Neural progenitor cell (in vitro differentiated cells): Measurements from ENCODE around the gene PRICKLE2. TPM values are rescaled to one million over a fixed set of nuclear protein-coding genes. Genes with fewer than 3 reads are reported as not detected.

ENCODE experiments used
- DNase-seq: peaks from one replicate; pipeline ENCODE4 v3.0.0-alpha.2; 2016; ENCODE audit warnings: low spot score
- H2AFZ ChIP-seq: fragments of 200-600 bp; sonication (generic); replicated peaks from 2 replicates; pipeline ENCODE4 v1.6.1; 2016; ENCODE audit warnings: antibody characterized with exemption
- H3F3A ChIP-seq: fragments of 200-600 bp; sonication (generic); 2 replicates; pipeline ENCODE4 v1.6.1; 2016; ENCODE audit warnings: antibody characterized with exemption, low read depth
- H3K27ac ChIP-seq: fragments of 200-600 bp; sonication (generic); 2 replicates; pipeline ENCODE4 v1.5.1; 2016; ENCODE audit warnings: mild to moderate bottlenecking
- H3K27me3 ChIP-seq: fragments of 200-600 bp; sonication (generic); 2 replicates; pipeline ENCODE4 v1.6.1; 2016; ENCODE audit warnings: mild to moderate bottlenecking, moderate library complexity
- H3K36me3 ChIP-seq: fragments of 200-600 bp; sonication (generic); 2 replicates; pipeline ENCODE4 v1.5.1; 2016
- H3K4me1 ChIP-seq: fragments of 200-600 bp; sonication (generic); 2 replicates; pipeline ENCODE4 v1.6.1; 2016; ENCODE audit warnings: mixed run types
- H3K4me2 ChIP-seq: fragments of 200-600 bp; sonication (generic); 2 replicates; pipeline ENCODE4 v1.6.1; 2016
- H3K4me3 ChIP-seq: fragments of 200-600 bp; sonication (generic); 2 replicates; pipeline ENCODE4 v1.5.1; 2016
- H3K79me2 ChIP-seq: fragments of 200-600 bp; sonication (generic); 2 replicates; pipeline ENCODE4 v1.6.1; 2016; ENCODE audit warnings: low read depth
- H3K9ac ChIP-seq: fragments of 200-600 bp; sonication (generic); 2 replicates; pipeline ENCODE4 v1.6.1; 2016
- H3K9me3 ChIP-seq: fragments of 200-600 bp; sonication (generic); 2 replicates; pipeline ENCODE4 v1.5.1; 2016; ENCODE audit warnings: low read depth
- H4K20me1 ChIP-seq: fragments of 200-600 bp; sonication (generic); 2 replicates; pipeline ENCODE4 v1.6.1; 2016; ENCODE audit warnings: low read depth
- H3K27ac Mint-ChIP-seq: 3 replicates; pipeline ENCODE4 v1.8.0; 2021; ENCODE audit warnings: mixed read lengths
- H3K27me3 Mint-ChIP-seq: 2 replicates; pipeline ENCODE4 v1.8.0; 2022; ENCODE audit warnings: low read depth, mild to moderate bottlenecking, inconsistent platforms, moderate library complexity, mixed read lengths; ENCODE audit not compliant: insufficient read depth
- H3K36me3 Mint-ChIP-seq: 3 replicates; pipeline ENCODE4 v1.8.0; 2021; ENCODE audit warnings: mixed read lengths
- H3K4me1 Mint-ChIP-seq: 3 replicates; pipeline ENCODE4 v1.8.0; 2021; ENCODE audit warnings: mixed read lengths
- H3K4me3 Mint-ChIP-seq: 3 replicates; pipeline ENCODE4 v1.8.0; 2021; ENCODE audit warnings: mild to moderate bottlenecking, moderate library complexity, mixed read lengths
- H3K9me3 Mint-ChIP-seq: 3 replicates; pipeline ENCODE4 v1.8.0; 2020; ENCODE audit warnings: mixed read lengths
- EZH2 ChIP-seq: fragments of 200-600 bp; sonication (generic); IDR thresholded peaks from 2 replicates; pipeline ENCODE4 v1.6.1; 2017; ENCODE audit warnings: antibody characterized with exemption, mild to moderate bottlenecking, moderate library complexity
- EZH2phosphoT487 ChIP-seq: fragments of 200-600 bp; sonication (generic); IDR thresholded peaks from 2 replicates; pipeline ENCODE4 v1.6.1; 2017; ENCODE audit warnings: antibody characterized with exemption
- total RNA-seq: library from RNA; depleted of rRNA; stranded (reverse); fragments of >200 nt; gene quantifications from 2 replicates; pipeline ENCODE4 v1.2.3, GENCODE V29; 2015; ENCODE audit warnings: low replicate concordance
- TF ChIP-seq, protein P1 (sequence below): fragments of 200-600 bp; sonication (generic); IDR thresholded peaks from 2 replicates; pipeline ENCODE4 v1.5.1; 2017; ENCODE audit warnings: antibody characterized with exemption, mild to moderate bottlenecking

The PRICKLE2 gene
- total RNA-seq, 1 donor from 2014 or later: 11.5 TPM

DNA sequence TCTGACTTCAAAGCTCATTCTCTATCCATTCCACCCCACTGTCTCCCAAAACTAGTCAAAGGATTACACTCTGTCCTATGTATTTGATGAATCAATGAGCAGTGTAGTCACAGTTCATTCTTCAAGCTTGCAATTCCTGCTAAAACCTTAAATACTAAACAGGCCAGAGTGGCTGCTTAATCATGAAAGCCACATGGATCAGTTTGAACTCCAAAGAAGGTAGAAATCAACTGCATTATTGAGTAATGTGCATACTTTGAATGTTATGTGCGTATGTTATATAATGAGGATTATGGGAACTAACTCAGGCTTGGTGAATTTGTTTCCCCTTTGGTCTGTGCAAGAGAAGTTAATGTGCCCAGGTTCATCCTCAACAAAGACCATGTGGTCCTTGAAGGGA is 45.4 kb downstream of the PRICKLE2 start:
- H3K36me3 ChIP-seq: no peaks in the 10 kb centered on the region
- no peaks in the 10 kb centered on the region for H3K9me3 Mint-ChIP-seq
- no peaks in the 10 kb centered on the region for H3K79me2 ChIP-seq
- H3K4me1 ChIP-seq: no peaks in the 10 kb centered on the region
- no peak overlapping the region for H3K4me2 ChIP-seq
- H3K4me3 ChIP-seq: no peak overlapping the region
- no peak overlapping the region for H2AFZ ChIP-seq
- no peaks in the 10 kb centered on the region for H3K9me3 ChIP-seq
- H3K4me3 Mint-ChIP-seq: no peak overlapping the region
- H3K4me1 Mint-ChIP-seq: no peaks in the 10 kb centered on the region
- no peak overlapping the region for H3K27ac Mint-ChIP-seq
- TF ChIP-seq EZH2 (no peak), EZH2phosphoT487 (no peak)
- TF ChIP-seq, protein P1, sequence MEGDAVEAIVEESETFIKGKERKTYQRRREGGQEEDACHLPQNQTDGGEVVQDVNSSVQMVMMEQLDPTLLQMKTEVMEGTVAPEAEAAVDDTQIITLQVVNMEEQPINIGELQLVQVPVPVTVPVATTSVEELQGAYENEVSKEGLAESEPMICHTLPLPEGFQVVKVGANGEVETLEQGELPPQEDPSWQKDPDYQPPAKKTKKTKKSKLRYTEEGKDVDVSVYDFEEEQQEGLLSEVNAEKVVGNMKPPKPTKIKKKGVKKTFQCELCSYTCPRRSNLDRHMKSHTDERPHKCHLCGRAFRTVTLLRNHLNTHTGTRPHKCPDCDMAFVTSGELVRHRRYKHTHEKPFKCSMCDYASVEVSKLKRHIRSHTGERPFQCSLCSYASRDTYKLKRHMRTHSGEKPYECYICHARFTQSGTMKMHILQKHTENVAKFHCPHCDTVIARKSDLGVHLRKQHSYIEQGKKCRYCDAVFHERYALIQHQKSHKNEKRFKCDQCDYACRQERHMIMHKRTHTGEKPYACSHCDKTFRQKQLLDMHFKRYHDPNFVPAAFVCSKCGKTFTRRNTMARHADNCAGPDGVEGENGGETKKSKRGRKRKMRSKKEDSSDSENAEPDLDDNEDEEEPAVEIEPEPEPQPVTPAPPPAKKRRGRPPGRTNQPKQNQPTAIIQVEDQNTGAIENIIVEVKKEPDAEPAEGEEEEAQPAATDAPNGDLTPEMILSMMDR: no peak
- H3K27me3 Mint-ChIP-seq: no peaks in the 10 kb centered on the region
- DNase-seq: no peak
- no peaks in the 10 kb centered on the region for H4K20me1 ChIP-seq
- H3K36me3 Mint-ChIP-seq: no peaks in the 10 kb centered on the region
- H3K27ac ChIP-seq: no peak overlapping the region
- no peaks in the 10 kb centered on the region for H3K27me3 ChIP-seq
- H3K9ac ChIP-seq: no peak overlapping the region
- H3F3A ChIP-seq: no peaks in the 10 kb centered on the region

- H3K9me3 Mint-ChIP-seq: no peaks in the 10 kb centered on the region
- H3K4me2 ChIP-seq: no peak overlapping the region
- H3K4me3 Mint-ChIP-seq: no peak overlapping the region
- no peaks in the 10 kb centered on the region for H3K79me2 ChIP-seq
- H2AFZ ChIP-seq: no peak overlapping the region
- TF ChIP-seq EZH2phosphoT487 (no peak), EZH2 (no peak)
- TF ChIP-seq, protein P1: no peak
- no peaks in the 10 kb centered on the region for H3K27me3 Mint-ChIP-seq
- no peaks in the 10 kb centered on the region for H3F3A ChIP-seq
- H3K36me3 Mint-ChIP-seq: no peaks in the 10 kb centered on the region
- H3K27me3 ChIP-seq: no peaks in the 10 kb centered on the region
- H3K4me1 ChIP-seq: no peaks in the 10 kb centered on the region
- no peaks in the 10 kb centered on the region for H3K4me1 Mint-ChIP-seq
- H3K27ac ChIP-seq: no peak overlapping the region
- no peaks in the 10 kb centered on the region for H3K36me3 ChIP-seq
- H3K4me3 ChIP-seq: no peak overlapping the region
- no peak overlapping the region for H3K27ac Mint-ChIP-seq
- H3K9me3 ChIP-seq: no peaks in the 10 kb centered on the region
- H4K20me1 ChIP-seq: no peaks in the 10 kb centered on the region
- no peak overlapping the region for H3K9ac ChIP-seq
- DNase-seq: no peak
Observed at GRCh38 chr3:64179249-64179648, 46.0 kb downstream of the PRICKLE2 start.

- Histone ChIP-seq H3K27me3 (no peaks in the 10 kb centered on the region), H3K79me2 (no peaks in the 10 kb centered on the region), H2AFZ (no peak overlapping the region), H4K20me1 (no peaks in the 10 kb centered on the region), H3K9me3 (no peaks in the 10 kb centered on the region), H3F3A (no peaks in the 10 kb centered on the region), H3K36me3 (no peaks in the 10 kb centered on the region), H3K4me3 (no peak overlapping the region), H3K4me2 (no peak overlapping the region), H3K27ac (no peak overlapping the region), H3K9ac (no peak overlapping the region), H3K4me1 (no peaks in the 10 kb centered on the region)
- TF ChIP-seq, protein P1: no peak
- TF ChIP-seq EZH2phosphoT487: no peak
- no peak for TF ChIP-seq EZH2
- no peaks in the 10 kb centered on the region for H3K4me1 Mint-ChIP-seq
- H3K27me3 Mint-ChIP-seq: no peaks in the 10 kb centered on the region
- no peak overlapping the region for H3K27ac Mint-ChIP-seq
- no peaks in the 10 kb centered on the region for H3K9me3 Mint-ChIP-seq
- no peak for DNase-seq
- no peak overlapping the region for H3K4me3 Mint-ChIP-seq
- no peaks in the 10 kb centered on the region for H3K36me3 Mint-ChIP-seq
Observed at GRCh38 chr3:64178419-64178818, 46.8 kb downstream of the PRICKLE2 start.
